Effector memory CD8-positive, alpha-beta T cell (primary cell): ENCODE results near the gene TSFM.

Experiments
- ATAC-seq: fragments of 150-1000 bp; cut with Tn5 transposase; replicated peaks from 2 replicates; pipeline ENCODE4 v1.10.0; 2021; ENCODE audit warnings: mild to moderate bottlenecking, moderate library complexity
- DNase-seq, 3 experiments: peaks; one replicate each; pipeline ENCODE4 v3.0.0; 2021
- H3K27ac Mint-ChIP-seq, 2 donors: one replicate each; pipeline ENCODE4 v1.8.0; 2022; ENCODE audit warnings: mild to moderate bottlenecking in 2 of 2, mixed read lengths in 2 of 2, moderate library complexity in 2 of 2
- H3K27me3 Mint-ChIP-seq, 2 donors: one replicate each; pipeline ENCODE4 v1.8.0; 2022; ENCODE audit warnings: mixed read lengths in 2 of 2
- H3K36me3 Mint-ChIP-seq: one replicate; pipeline ENCODE4 v1.8.0; 2022; ENCODE audit warnings: mild to moderate bottlenecking, moderate library complexity, mixed read lengths; ENCODE audit not compliant: insufficient read depth
- H3K4me1 Mint-ChIP-seq, 2 donors: one replicate each; pipeline ENCODE4 v1.8.0; 2022; ENCODE audit warnings: low read depth in 2 of 2, mixed read lengths in 2 of 2
- H3K4me3 Mint-ChIP-seq, 2 donors: one replicate each; pipeline ENCODE4 v1.8.0; 2022; ENCODE audit warnings: mild to moderate bottlenecking in 2 of 2, mixed read lengths in 2 of 2, moderate library complexity in 2 of 2
- H3K9me3 Mint-ChIP-seq, 2 donors: one replicate each; pipeline ENCODE4 v1.8.0; 2022; ENCODE audit warnings: mixed read lengths in 2 of 2

The TSFM gene

DNA sequence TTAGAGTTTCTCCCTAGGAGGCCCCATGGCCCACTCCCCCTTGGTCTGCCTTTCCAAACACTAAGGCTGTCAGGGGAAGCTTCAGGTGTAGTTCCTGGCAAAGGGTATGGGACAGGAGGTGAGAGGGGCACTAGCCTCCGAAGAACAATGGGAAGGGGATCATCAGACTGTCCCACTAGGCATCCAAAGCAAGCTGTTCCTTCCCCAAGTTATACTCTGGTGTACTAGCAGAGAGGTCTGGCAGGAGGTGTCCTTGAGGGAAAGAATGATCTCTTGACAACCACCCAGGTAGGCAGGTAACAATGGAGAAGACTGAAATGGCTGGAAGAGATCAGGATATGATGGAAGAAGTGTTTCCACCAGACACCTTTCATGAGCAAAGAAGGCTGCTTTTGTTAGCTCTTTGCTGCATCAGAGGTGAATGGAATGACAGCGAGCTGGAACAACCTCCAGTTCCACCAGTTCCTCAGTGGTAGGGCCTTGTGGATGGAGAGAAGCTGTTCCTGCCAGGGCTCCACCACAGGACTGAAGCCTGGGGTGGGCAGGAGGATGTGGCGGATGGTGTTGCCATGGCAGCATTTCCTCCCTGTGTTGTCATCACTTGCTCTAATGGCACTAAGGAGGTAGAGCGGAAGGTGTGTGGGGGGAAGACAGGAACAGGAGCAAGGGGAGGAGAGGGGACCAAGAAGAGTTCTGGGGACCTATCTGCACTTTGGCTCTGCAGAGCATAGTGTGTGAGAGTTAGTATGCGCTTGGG lies 41.8 kb upstream of the TSFM start:
- Mint-ChIP-seq H3K36me3 (peaks cover 60% of the 10 kb centered on the region), H3K9me3 (no peaks in the 10 kb centered on the region), H3K4me1 (peaks cover 52 to 59% of the 10 kb centered on the region in 2 donors), H3K4me3 (peak overlapping the region; percentile 84 to 88), H3K27me3 (no peaks in the 10 kb centered on the region), H3K27ac (peak overlapping the region; percentile 97)
- ATAC-seq (peak; percentile 73), DNase-seq (peak; percentile 80 to 81 (median 81))

DNA sequence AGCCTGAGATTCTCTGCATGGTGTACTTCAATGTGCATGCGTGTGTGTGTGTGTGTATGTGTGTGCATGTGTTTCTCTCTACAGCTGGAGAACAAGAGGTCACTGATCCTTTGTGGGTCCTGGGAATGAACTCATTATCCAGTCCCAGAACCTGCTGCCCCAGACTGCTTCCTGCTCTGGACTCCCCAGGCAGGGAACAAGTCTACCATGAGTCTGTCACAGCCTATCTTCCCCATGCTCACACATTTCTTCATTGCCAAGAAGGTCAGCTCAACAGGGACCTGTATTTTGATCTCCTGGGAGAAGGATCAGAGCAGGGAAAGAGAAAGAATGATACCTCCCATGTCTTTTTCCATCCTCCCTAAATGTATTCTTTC lies 41.2 kb upstream of the TSFM start:
- Mint-ChIP-seq H3K4me1 (peaks cover 52 to 62% of the 10 kb centered on the region in 2 donors), H3K36me3 (peaks cover 57% of the 10 kb centered on the region), H3K9me3 (no peaks in the 10 kb centered on the region), H3K27me3 (no peaks in the 10 kb centered on the region), H3K27ac (peak overlapping the region; percentile 97), H3K4me3 (peak overlapping the region; percentile 84 to 88)
- DNase-seq = no peak
- no peak for ATAC-seq

DNA sequence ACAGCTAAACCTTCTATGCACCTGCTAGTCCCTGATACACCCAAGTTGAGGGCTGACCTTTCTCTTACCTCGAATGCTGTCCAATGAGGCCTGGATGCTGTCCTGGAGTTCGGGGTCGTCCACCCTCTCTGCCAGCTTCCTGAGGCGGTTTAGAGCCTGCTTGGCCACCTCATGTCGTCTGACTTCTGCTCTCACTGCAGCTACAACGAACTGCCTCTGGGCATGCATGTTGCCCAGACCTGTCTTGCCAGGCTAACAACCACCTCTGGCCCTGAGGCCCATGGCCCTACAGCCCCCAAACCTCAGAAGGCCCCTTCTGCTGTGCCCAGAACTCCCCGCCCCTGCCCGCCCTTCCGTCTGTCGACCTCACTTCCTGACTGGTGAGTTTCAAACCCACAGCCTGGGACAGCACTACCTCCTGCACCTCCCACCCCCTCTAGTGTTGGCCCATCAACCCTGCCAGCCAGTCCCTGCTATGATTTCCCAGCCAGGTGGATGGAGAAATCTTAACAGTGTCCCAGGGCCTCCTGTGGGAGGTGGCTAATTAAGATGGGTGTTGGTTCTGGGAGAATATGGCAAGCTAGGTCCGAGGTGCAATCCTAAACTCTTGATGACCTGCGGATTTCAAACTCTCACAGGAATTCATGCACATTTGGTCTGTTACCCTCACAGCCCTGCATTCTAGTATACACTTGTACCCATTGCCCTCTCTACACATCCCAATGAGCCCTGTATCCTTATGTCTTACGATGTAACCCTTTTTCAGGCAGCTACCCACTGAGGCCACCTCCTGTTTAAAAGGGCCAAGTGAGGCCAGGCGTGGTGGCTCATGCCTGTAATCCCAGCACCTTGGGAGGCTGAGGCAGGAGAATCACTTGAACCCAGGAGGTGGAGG lies 40.5 kb upstream of the TSFM start:
- ATAC-seq = peak; percentile 58
- Mint-ChIP-seq H3K9me3 (no peaks in the 10 kb centered on the region), H3K27me3 (no peaks in the 10 kb centered on the region), H3K36me3 (peaks cover 58% of the 10 kb centered on the region), H3K4me3 (peak overlapping the region; percentile 84 to 88), H3K27ac (peak overlapping the region; percentile 97), H3K4me1 (peaks cover 46 to 55% of the 10 kb centered on the region in 2 donors)
- peak; percentile 69 to 71 (median 70) for DNase-seq

DNA sequence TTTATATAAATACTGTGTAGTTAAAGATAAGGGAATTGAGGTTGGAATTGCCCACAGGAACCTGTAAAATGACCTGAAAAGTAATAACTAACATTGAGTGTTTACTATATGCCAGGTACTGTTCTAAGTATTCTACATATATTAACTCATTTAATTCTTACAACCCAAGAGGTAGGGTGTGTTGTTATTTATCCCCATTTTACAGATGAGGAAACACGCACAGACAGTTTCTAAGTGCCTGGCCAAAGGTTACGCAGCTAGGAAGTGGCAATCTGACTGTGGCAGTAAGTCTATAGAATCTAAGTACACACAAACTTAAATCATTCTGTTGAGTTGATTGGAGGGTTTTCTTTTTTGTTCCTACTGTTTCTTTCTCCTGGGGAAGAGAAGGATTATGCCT lies 38.8 kb upstream of the TSFM start:
- H3K27me3 Mint-ChIP-seq = no peaks in the 10 kb centered on the region
- no peaks in the 10 kb centered on the region for H3K9me3 Mint-ChIP-seq
- H3K36me3 Mint-ChIP-seq = peaks cover 70% of the 10 kb centered on the region
- peaks cover 46 to 55% of the 10 kb centered on the region in 2 donors for H3K4me1 Mint-ChIP-seq
- H3K27ac Mint-ChIP-seq = peak overlapping the region; percentile 94 to 96
- DNase-seq (no peak), ATAC-seq (no peak)
- peak overlapping the region; percentile 96 for H3K4me3 Mint-ChIP-seq

DNA sequence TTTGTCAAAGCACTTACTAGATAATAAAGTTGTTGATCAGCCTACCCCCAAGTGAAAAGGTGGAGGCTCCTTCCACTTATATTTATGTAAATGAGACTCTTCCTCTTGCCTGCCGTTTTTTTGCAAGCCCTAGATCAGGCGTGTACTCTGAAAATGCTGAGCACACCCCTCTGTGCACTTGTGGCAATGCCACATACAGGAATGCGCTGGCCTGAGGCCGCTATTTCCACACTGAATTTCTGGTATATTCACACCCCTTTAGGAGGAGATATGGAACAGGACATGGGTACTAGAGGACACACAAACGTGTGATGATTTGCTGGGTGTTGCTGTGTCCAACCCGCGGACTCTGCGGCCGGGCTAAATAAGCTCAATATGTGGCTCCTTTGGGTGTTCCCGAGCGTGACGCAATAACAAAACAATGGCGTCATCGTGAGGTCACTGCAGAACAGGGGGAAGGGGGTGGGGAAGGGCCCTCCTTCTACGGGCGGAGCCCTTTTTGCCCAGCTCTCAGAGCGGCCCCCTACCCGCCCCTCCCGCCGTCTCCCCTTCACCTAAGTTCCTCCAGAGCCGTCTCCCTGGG lies 38.3 kb upstream of the TSFM start:
- Mint-ChIP-seq H3K4me3 (peak overlapping the region; percentile 96), H3K27me3 (no peaks in the 10 kb centered on the region), H3K4me1 (peaks cover 43 to 51% of the 10 kb centered on the region in 2 donors), H3K27ac (peak overlapping the region; percentile 94 to 96), H3K36me3 (peaks cover 70% of the 10 kb centered on the region), H3K9me3 (no peaks in the 10 kb centered on the region)
- DNase-seq = peak; percentile 66 to 71 (median 68)
- ATAC-seq = peak; percentile 31

DNA sequence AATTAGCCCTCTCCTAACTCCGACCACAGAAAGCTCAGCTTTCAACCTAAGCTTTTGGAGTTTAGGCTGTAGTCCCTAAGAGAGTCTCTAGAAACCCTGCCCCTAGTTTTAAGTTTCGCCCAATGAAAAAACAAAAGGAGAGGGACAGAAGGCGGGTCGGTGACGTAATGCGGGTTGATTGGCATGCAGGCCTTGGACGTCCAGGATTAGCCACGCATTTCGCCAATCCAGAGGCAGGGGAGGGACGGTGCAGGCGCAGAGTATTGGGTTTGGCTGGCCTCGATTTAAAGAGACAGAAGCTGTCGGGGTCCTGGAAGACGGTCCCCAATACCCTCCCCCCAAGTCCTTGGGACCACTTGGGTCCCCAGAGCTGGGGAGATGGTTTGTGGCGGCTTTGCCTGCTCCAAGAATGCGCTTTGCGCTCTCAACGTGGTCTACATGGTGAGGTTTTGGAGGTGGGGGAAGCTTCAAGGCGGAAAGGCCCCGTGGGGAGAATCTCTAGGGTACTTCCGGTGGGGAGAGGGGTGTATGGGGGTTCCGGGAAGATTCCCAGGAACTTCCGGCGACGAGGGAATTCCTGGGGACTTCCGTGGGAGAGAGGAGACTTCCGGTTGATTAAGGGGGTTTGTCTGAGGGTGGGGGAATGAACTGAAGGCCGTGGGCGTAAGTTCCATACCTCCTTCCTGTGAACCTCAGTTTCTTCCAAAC lies 37.7 kb upstream of the TSFM start, which contains the start of gene TSPAN31:
TSS of gene TSPAN31 (plus strand) at position 263 of the 708 bp plus-strand sequence. CDS start at position 379, 116 bp downstream.
- peak; percentile 89 to 93 (median 91) for DNase-seq
- peaks cover 37 to 46% of the 10 kb centered on the region in 2 donors for H3K4me1 Mint-ChIP-seq
- ATAC-seq = peak; percentile 73
- no peaks in the 10 kb centered on the region for H3K9me3 Mint-ChIP-seq
- H3K27me3 Mint-ChIP-seq = no peaks in the 10 kb centered on the region
- H3K4me3 Mint-ChIP-seq = peak within 1 kb of the TSS; percentile 96
- H3K27ac Mint-ChIP-seq = peak within 1 kb of the TSS; percentile 94 to 96
- H3K36me3 Mint-ChIP-seq = peaks cover 66% of the 10 kb centered on the region

DNA sequence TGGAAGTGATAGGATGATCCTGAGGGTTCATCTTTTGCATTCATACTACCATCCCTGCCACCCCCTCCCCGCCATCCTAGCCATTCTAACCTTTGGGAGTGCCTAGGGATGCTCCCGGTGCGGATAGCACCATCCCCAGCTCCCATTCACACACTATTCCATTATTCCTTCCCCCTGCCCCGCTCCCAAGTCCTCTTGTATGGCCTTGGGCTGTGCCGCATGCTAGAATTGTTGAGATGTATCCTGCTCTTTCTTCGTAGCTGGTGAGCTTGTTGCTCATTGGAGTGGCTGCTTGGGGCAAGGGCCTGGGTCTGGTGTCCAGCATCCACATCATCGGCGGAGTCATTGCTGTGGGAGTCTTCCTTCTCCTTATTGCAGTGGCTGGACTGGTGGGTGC lies 37.1 kb upstream of the TSFM start:
- H3K9me3 Mint-ChIP-seq = no peaks in the 10 kb centered on the region
- DNase-seq = no peak
- peak overlapping the region; percentile 94 to 96 for H3K27ac Mint-ChIP-seq
- peak overlapping the region; percentile 96 for H3K4me3 Mint-ChIP-seq
- ATAC-seq = no peak
- H3K4me1 Mint-ChIP-seq = peaks cover 39 to 44% of the 10 kb centered on the region in 2 donors
- no peaks in the 10 kb centered on the region for H3K27me3 Mint-ChIP-seq
- H3K36me3 Mint-ChIP-seq = peaks cover 61% of the 10 kb centered on the region

DNA sequence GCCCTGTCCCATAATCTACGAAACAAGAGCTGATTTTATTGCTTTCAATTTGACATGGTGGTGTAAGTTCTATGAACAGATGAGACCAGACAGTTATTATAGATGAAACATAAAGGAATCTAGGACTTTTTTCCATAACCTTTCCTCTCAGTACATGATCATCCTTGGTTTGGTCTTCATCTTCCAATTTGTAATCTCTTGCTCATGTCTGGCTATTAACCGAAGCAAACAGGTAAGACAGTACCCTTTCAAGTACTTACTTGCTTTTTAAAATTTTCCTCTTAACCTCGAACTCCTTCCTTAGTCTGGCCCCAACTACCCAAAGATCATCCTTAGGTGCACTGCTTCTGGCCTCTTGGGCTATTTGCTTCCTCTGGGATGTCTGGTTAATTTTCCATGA lies 36.6 kb upstream of the TSFM start:
- ATAC-seq = no peak
- H3K36me3 Mint-ChIP-seq = peaks cover 55% of the 10 kb centered on the region
- peaks cover 34 to 43% of the 10 kb centered on the region in 2 donors for H3K4me1 Mint-ChIP-seq
- no peaks in the 10 kb centered on the region for H3K9me3 Mint-ChIP-seq
- H3K27ac Mint-ChIP-seq = peak overlapping the region; percentile 94 to 96
- no peaks in the 10 kb centered on the region for H3K27me3 Mint-ChIP-seq
- peak overlapping the region; percentile 96 for H3K4me3 Mint-ChIP-seq
- DNase-seq = no peak

DNA sequence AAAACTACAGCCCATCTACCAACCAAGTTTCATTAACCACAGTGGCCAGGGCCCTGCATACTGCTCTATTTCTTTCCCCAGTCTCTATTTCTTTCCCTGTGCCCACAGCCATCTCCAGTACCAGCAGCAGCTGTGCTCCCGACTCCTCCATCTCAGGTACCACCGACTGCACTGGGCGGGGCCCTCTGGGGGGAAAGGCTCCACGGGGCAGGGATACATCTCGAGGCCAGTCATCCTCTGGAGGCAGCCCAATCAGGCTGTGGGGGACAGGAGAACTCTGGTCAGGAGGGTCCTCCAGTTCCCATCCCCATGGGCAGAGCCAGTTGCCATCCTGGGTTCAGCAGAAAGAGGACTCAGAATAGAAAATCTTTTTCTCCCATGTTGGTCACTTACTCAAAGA lies 33.5 kb upstream of the TSFM start:
- DNase-seq (no peak), ATAC-seq (no peak)
- H3K27ac Mint-ChIP-seq = peak overlapping the region in 1 of 2 donors; percentile 52
- H3K27me3 Mint-ChIP-seq = no peaks in the 10 kb centered on the region
- no peaks in the 10 kb centered on the region for H3K9me3 Mint-ChIP-seq
- peaks cover 55% of the 10 kb centered on the region for H3K36me3 Mint-ChIP-seq
- H3K4me3 Mint-ChIP-seq = no peak overlapping the region
- peaks cover 36 to 58% of the 10 kb centered on the region in 2 donors for H3K4me1 Mint-ChIP-seq

DNA sequence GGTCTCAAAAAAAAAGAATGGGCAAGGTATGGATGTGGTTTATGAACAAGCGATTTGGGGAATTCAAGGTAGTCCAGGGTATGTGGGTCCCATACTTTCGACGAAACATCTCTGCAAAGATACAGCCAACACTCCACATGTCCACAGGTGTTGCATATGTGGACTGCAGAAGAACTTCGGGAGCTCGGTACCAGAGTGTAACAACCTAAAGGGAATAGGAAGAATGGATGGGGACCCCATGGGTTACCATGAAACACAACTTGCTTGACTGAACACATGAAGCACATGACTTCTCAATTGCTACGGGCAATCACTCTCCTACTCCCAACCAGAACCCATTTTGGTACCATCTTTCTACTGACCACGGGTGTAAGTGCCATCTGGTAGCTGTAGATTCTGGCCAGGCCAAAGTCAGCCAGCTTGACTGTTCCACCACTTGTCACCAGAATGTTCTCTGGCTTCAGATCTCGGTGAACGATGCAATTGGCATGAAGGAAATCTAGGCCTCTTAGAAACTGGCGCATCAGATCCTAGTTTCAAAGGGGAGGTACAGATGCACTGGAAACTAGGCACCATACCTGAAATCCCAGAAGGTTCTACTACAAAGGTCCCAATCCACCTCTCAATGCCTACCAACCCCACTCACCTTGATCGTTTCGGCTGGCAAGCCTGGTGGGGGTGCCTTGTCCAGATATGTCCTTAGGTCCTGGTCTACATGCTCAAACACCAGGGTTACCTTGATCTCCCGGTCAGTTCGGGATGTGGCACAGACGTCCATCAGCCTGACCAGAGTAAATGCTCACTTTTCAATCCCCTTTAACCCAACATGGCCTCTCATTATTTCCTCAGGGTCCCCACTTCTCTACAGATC lies 31.8 kb upstream of the TSFM start:
- Mint-ChIP-seq H3K27ac (peak overlapping the region; percentile 86 to 89), H3K27me3 (no peaks in the 10 kb centered on the region), H3K4me1 (peaks cover 28 to 49% of the 10 kb centered on the region in 2 donors), H3K36me3 (peaks cover 40% of the 10 kb centered on the region), H3K9me3 (no peaks in the 10 kb centered on the region), H3K4me3 (peak overlapping the region; percentile 84 to 96)
- DNase-seq = no peak
- ATAC-seq = no peak

DNA sequence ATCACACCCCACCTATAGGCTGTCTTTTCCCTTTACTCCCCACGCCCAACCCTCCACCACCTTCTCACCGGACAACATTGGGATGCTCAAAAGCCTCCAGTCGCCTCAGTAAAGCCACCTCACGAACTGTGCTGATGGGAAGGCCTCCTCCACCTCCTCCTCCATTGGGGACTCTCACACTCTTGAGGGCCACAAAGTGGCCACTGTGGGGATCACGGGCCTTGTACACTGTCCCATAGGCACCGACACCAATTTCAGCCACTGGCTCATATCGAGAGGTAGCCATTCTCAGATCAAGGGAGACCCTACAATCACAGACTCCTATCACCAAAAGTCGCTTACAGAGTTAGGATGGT lies 31.2 kb upstream of the TSFM start:
- H3K27me3 Mint-ChIP-seq = no peaks in the 10 kb centered on the region
- no peaks in the 10 kb centered on the region for H3K9me3 Mint-ChIP-seq
- peak overlapping the region; percentile 84 to 96 for H3K4me3 Mint-ChIP-seq
- H3K36me3 Mint-ChIP-seq = peaks cover 43% of the 10 kb centered on the region
- peak overlapping the region; percentile 86 to 89 for H3K27ac Mint-ChIP-seq
- H3K4me1 Mint-ChIP-seq = peaks cover 31 to 49% of the 10 kb centered on the region in 2 donors
- DNase-seq (no peak), ATAC-seq (no peak)
